ENCODE data around the gene EPHB2. TPM values are rescaled to one million over a fixed set of nuclear protein-coding genes. Genes with fewer than 3 reads are reported as not detected.

The EPHB2 gene
- total and polyA plus RNA-seq, 7 donors, result 1.2 to 38.6 (median 3.0) TPM

DNA sequence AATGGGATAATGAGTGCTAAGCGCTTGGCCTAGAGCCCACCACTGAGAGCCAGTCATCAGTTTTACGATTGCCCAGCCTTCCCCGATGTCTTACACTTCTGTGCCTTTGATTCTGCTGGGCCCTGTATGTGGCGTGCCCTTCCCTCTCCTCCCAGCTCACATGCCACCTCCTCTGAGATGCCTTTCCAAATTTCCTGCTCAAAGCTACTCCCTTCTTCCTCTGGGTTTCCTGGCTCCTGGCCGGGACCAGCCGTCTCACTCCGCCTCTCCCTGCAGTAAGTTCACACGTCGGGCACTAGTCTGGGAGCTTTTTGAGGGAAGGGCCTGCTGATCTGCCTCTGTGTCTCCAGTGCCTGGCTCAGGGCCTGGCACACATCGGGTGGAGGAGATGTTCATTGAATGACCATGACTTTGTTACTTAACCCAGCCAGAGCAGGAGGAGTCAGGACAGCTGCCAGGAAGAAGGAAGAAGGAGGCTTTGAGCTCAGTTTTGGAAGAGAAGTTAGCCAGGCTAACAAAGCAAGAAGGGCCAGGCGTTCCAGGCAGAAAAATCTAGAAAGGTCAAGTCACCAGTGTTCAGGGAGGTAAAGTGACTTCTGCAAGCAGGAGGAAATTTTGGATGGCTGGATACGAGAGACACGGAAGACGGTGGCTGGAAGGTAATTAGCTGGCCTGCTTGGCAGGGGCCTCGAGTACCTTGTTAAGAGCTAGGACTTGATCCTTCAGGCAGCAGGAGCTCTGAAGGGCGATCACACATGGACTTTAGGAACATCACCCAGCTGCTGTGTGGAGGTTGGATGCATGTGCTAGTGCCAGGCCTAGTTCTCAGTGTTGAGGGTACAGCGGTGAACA lies 63.6 kb downstream of the EPHB2 start:
- H3K27me3 ChIP-seq, result no peaks in the 10 kb centered on the region
- no peak overlapping the region for H3K4me3 ChIP-seq
- H3K9me3 ChIP-seq, result no peaks in the 10 kb centered on the region
- peak overlapping the region in 3 of 4 donors; percentile 43 to 67 (median 53) for H3K27ac ChIP-seq
- TF ChIP-seq POLR2AphosphoS5 (IDR thresholded peaks at IDR 0.05) (peak in 2 of 4 donors; percentile 31 to 33), EP300 (IDR thresholded peaks at IDR 0.05) (no peak), POLR2A (IDR thresholded peaks at IDR 0.05) (no peak)
- TF ChIP-seq, protein P1, sequence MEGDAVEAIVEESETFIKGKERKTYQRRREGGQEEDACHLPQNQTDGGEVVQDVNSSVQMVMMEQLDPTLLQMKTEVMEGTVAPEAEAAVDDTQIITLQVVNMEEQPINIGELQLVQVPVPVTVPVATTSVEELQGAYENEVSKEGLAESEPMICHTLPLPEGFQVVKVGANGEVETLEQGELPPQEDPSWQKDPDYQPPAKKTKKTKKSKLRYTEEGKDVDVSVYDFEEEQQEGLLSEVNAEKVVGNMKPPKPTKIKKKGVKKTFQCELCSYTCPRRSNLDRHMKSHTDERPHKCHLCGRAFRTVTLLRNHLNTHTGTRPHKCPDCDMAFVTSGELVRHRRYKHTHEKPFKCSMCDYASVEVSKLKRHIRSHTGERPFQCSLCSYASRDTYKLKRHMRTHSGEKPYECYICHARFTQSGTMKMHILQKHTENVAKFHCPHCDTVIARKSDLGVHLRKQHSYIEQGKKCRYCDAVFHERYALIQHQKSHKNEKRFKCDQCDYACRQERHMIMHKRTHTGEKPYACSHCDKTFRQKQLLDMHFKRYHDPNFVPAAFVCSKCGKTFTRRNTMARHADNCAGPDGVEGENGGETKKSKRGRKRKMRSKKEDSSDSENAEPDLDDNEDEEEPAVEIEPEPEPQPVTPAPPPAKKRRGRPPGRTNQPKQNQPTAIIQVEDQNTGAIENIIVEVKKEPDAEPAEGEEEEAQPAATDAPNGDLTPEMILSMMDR (IDR thresholded peaks at IDR 0.05), result no peak
- intact Hi-C loops (cut with DNase I), result no loop called here
- H3K4me1 ChIP-seq, result peaks cover 0 to 44% (median 32%) of the 10 kb centered on the region in 4 donors
- H3K36me3 ChIP-seq, result no peaks in the 10 kb centered on the region
- WGBS, 2 donors, result 38 to 66% methylated on average over 17 of the region's 17 CpGs
- DNase-seq, result peak; percentile 86

DNA sequence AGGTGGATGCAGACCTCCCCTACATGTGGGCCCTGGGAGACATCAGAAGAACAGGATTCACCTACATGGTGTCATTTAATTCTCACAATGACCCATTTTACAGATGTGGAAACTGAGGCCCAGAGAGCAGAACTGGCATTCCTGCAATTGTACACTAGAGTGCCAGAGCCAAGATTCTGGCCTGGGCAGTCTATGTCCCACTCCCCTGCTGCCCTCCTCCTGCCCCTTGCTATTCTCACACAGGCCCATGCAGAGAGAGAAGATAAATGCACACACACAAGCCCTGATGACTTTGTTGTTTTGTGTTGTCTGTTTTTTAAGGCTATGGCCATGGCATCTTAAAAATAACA lies 64.2 kb downstream of the EPHB2 start:
- Histone ChIP-seq H3K36me3 (no peaks in the 10 kb centered on the region), H3K4me3 (no peak overlapping the region), H3K27ac (peak overlapping the region in 2 of 4 donors; percentile 43 to 67), H3K27me3 (no peaks in the 10 kb centered on the region), H3K9me3 (no peaks in the 10 kb centered on the region), H3K4me1 (peaks cover 0 to 50% (median 37%) of the 10 kb centered on the region in 4 donors)
- TF ChIP-seq POLR2A (IDR thresholded peaks at IDR 0.05) (no peak), POLR2AphosphoS5 (IDR thresholded peaks at IDR 0.05) (no peak), EP300 (IDR thresholded peaks at IDR 0.05) (no peak)
- TF ChIP-seq, protein P1 (IDR thresholded peaks at IDR 0.05), result no peak
- intact Hi-C loops (cut with DNase I), result no loop called here
- no peak for DNase-seq

DNA sequence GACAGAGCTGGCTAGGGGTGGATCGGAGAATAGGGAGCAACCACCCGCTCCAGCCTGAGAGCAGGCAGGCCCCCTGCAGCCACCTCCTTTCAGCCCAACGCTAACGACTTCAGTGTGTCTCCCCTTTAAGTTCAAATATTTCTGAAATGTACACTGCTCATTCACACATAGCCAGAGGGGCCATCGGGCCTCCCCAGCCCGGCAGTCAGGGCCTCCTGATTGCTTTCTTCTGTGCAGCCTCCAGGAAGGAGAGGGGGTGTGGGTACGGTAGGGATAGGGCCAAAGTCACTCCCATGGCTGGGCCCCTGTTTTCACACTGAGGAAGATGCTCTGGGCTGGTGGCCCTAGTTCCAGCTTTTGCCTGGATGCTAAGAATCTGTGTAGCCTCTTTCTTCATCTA lies 64.8 kb downstream of the EPHB2 start:
- Histone ChIP-seq H3K27ac (no peak overlapping the region), H3K9me3 (no peaks in the 10 kb centered on the region), H3K4me3 (no peak overlapping the region), H3K4me1 (peaks cover 0 to 54% (median 37%) of the 10 kb centered on the region in 4 donors), H3K27me3 (no peaks in the 10 kb centered on the region), H3K36me3 (no peaks in the 10 kb centered on the region)
- no peak for TF ChIP-seq POLR2A (IDR thresholded peaks at IDR 0.05)
- TF ChIP-seq, protein P1 (IDR thresholded peaks at IDR 0.05), result no peak
- TF ChIP-seq POLR2AphosphoS5 (IDR thresholded peaks at IDR 0.05), result no peak
- TF ChIP-seq EP300 (IDR thresholded peaks at IDR 0.05), result no peak
- intact Hi-C loops (cut with DNase I), result no loop called here
- no peak for DNase-seq
- WGBS, 2 donors, result 57 to 68% methylated on average over 7 of the region's 7 CpGs

DNA sequence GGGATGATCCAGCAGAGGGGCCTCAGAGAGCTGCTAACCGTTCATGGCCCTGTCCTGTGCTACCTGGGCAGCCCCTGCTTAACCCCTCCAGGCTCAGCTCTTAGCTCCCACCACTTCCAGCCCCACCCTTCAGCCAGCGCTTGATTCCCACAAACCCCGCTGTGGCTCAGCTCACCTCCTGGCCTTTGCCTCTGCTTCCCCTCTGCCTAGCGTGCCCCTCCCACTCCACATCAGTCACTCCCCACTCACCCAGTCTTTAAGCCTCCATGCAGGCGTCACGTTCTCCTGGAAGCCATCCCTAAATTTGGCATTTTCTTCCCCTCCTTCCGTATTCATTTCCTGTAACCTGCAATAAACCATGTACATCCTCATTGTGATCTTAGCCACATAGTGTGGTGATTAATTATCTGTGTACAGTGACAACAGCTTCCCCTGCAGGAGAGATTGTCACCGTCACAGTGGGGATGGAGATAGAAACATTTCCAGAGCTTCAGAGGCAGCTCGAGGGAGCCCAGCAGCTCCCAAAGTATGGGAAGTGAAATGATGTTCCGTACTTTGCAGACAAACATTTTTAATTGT lies 65.5 kb downstream of the EPHB2 start:
- Histone ChIP-seq H3K27me3 (no peaks in the 10 kb centered on the region), H3K36me3 (no peaks in the 10 kb centered on the region), H3K4me3 (no peak overlapping the region), H3K27ac (no peak overlapping the region), H3K9me3 (no peaks in the 10 kb centered on the region), H3K4me1 (peaks cover 0 to 54% (median 37%) of the 10 kb centered on the region in 4 donors)
- intact Hi-C loops (cut with DNase I), result no loop called here
- TF ChIP-seq EP300 (IDR thresholded peaks at IDR 0.05) (no peak), POLR2A (IDR thresholded peaks at IDR 0.05) (no peak), POLR2AphosphoS5 (IDR thresholded peaks at IDR 0.05) (no peak)
- TF ChIP-seq, protein P1 (IDR thresholded peaks at IDR 0.05), result no peak
- no peak for DNase-seq
- 45 to 48% methylated on average over 10 of the region's 10 CpGs for WGBS, 2 donors

Measured in sigmoid colon (tissue), 7 donors.